ENCODE measurements around the gene AHI1.

DNA sequence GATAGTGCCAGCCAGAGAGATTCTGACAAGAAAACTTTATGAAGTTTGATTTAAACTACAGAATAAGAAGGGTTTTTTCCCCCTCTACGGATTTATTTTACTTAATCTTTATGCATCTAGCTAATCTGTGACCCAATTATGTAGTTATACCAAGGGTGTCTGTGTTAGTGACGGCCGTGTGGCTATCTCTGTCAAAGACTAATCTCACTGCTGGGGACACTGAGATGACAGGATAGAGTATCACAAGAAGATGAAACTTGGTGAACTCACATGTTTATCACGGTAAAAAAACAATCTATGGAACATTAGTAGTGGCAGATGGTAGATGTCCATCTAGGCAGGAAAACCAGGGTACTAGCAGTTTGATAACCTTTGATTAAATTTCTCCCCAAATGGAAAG is 149.7 kb downstream of the AHI1 start:
- no peak for TF ChIP-seq CTCF (IDR thresholded peaks at IDR 0.05; ENCODE audit: borderline replicate concordance, extremely low read depth, low read length, poor library complexity, severe bottlenecking)
- no peak for TF ChIP-seq EZH2 (IDR thresholded peaks at IDR 0.05; ENCODE audit: borderline replicate concordance, low read depth, low read length, severe bottlenecking)
